ENCODE measurements around the gene ZBTB5. TPM values are rescaled to one million over a fixed set of nuclear protein-coding genes. Genes with fewer than 3 reads are reported as not detected.

ZBTB5 gene
- total RNA-seq, 1 experiment from 2014 or later = 9.1 TPM

DNA sequence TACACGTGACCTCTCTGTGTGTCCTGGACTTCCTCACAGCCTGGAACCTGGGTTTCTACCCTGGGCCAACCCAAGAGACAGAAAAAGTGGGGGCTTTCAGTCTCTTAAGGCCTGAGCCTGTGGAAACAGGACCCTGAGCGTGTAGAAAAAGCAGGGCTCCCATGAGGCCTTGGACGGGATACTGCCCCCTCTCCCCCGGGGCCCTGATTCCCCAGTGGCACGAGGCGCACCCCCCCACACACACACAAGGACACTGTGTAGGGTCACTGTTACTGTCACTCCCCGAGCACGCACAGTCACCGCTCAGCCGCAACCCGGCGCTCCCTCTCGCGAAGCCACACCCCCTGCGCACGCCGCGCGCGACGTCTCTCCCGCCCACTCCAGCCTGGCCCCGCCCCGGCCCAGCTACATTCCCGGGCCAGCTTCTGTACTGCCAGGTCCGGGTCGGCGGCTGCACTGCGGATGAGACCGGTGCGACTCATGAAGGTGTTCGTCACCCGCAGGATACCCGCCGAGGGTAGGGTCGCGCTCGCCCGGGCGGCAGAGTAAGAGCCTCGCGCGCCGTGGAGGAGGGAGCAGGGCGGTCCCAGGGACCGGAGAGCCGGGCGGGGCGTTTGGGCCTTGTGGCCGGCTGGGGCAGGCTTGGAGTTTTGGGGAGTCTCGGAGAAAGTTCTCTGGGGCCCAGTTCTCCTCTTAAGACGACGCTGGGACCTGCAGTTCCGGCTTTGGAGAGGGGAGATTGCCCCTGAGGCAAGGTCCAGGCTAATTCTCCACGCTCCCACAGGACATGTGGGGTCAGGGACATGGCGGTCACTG, 42.8 kb downstream of the ZBTB5 start, which contains the start of gene GRHPR:
GRHPR (plus strand) TSS at position 408 of the 816 bp plus-strand sequence; CDS start at position 463, 55 bp downstream.
- Histone ChIP-seq H3K4ac (ENCODE audit: low read depth, low read length) (no peak within 1 kb of the TSS), H3T11ph (ENCODE audit: low read length) (no peak within 1 kb of the TSS), H2BK120ac (ENCODE audit: low read depth, low read length, poor library complexity, severe bottlenecking) (no peak within 1 kb of the TSS), H4K8ac (replicated peaks; ENCODE audit: insufficient read length, low read depth, low read length) (no peak within 1 kb of the TSS), H3K4me1 (ENCODE audit: insufficient read depth, low read length) (peaks cover 4% of the 10 kb centered on the region; the same call in 1 of the 2 replicates), H2AFZ (ENCODE audit: low read length) (no peak within 1 kb of the TSS), H3K23ac (ENCODE audit: insufficient read length, low read depth, low read length) (no peak within 1 kb of the TSS), H2BK20ac (ENCODE audit: low read depth, low read length, poor library complexity, severe bottlenecking) (no peak within 1 kb of the TSS), H2AK5ac (ENCODE audit: insufficient read length, low read length) (no peak within 1 kb of the TSS), H3K23me2 (ENCODE audit: insufficient read length, low read depth, low read length, poor library complexity, severe bottlenecking) (peaks cover 10% of the 10 kb centered on the region), H2BK12ac (ENCODE audit: insufficient read length, low read depth, low read length) (no peak within 1 kb of the TSS), H3K56ac (ENCODE audit: insufficient read length, low read depth, low read length) (no peak within 1 kb of the TSS), H3K79me1 (ENCODE audit: insufficient read depth, low read depth, low read length, poor library complexity, severe bottlenecking) (peaks cover 4% of the 10 kb centered on the region), H3K14ac (ENCODE audit: insufficient read depth, low read length) (peak within 1 kb of the TSS; percentile 92), H4K20me1 (ENCODE audit: control insufficient read depth, insufficient read depth, insufficient read length) (no peaks in the 10 kb centered on the region), H3K9ac (ENCODE audit: extremely low read depth, insufficient read length, low read length) (peak within 1 kb of the TSS; percentile 94), H2BK5ac (ENCODE audit: insufficient read length, low read length) (no peak within 1 kb of the TSS), H3K27ac (ENCODE audit: insufficient read length, low read depth, low read length) (no peak within 1 kb of the TSS), H2BK15ac (ENCODE audit: low read depth, low read length) (no peak within 1 kb of the TSS), H3K9me3 (ENCODE audit: control insufficient read depth, low read depth, low read length) (no peaks in the 10 kb centered on the region), H3K27me3 (ENCODE audit: insufficient read depth, low read length) (no peaks in the 10 kb centered on the region), H3K18ac (ENCODE audit: insufficient read length, low read depth, low read length) (peak within 1 kb of the TSS; percentile 85), H4K5ac (ENCODE audit: insufficient read length, low read depth, low read length) (no peak within 1 kb of the TSS), H3K4me2 (ENCODE audit: insufficient read depth, insufficient read length, low read length) (peak within 1 kb of the TSS; percentile 82), H4K91ac (ENCODE audit: insufficient read length, low read depth, low read length) (no peak within 1 kb of the TSS), H3K79me2 (ENCODE audit: insufficient read depth, low read length) (peaks cover 6% of the 10 kb centered on the region; the same call in 1 of the 2 replicates)
- peak; percentile 78 for DNase-seq
- WGBS (ENCODE audit: extremely low coverage, insufficient read length, low lambda C conversion rate) = no CpG with 5 or more reads among the region's 56 CpGs
- Mint-ChIP-seq H3K36me3 (ENCODE audit: insufficient read depth in 1 of 3, low read depth in 3 of 3) (peaks cover 15 to 19% (median 18%) of the 10 kb centered on the region in 3 experiments), H3K4me1 (peaks cover 17 to 19% of the 10 kb centered on the region in 2 experiments), H3K27ac (peak within 1 kb of the TSS; percentile 85 to 97 (median 96); a peak in 6 of 7 replicates), H3K9me3 (no peaks in the 10 kb centered on the region), H3K27me3 (ENCODE audit: low read depth) (no peaks in the 10 kb centered on the region), H3K4me3 (peak within 1 kb of the TSS; percentile 95 to 97)
- TF ChIP-seq, protein P1, sequence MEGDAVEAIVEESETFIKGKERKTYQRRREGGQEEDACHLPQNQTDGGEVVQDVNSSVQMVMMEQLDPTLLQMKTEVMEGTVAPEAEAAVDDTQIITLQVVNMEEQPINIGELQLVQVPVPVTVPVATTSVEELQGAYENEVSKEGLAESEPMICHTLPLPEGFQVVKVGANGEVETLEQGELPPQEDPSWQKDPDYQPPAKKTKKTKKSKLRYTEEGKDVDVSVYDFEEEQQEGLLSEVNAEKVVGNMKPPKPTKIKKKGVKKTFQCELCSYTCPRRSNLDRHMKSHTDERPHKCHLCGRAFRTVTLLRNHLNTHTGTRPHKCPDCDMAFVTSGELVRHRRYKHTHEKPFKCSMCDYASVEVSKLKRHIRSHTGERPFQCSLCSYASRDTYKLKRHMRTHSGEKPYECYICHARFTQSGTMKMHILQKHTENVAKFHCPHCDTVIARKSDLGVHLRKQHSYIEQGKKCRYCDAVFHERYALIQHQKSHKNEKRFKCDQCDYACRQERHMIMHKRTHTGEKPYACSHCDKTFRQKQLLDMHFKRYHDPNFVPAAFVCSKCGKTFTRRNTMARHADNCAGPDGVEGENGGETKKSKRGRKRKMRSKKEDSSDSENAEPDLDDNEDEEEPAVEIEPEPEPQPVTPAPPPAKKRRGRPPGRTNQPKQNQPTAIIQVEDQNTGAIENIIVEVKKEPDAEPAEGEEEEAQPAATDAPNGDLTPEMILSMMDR (conservative IDR thresholded peaks at IDR 0.05) = no peak

Data from H9 (cell line).